ENCODE measurements around the gene FGF19.

FGF19 gene

GRCh38 chr11:69730500-69730899 is 26.7 kb upstream of the FGF19 start:
- DNase-seq (ENCODE audit: low spot score), result no peak
- H3K36me3 Mint-ChIP-seq (ENCODE audit: low read depth), result no peaks in the 10 kb centered on the region
- peaks cover 14% of the 10 kb centered on the region for H3K27me3 Mint-ChIP-seq (ENCODE audit: low read depth)
- H3K4me1 Mint-ChIP-seq (ENCODE audit: low read depth), result no peaks in the 10 kb centered on the region
- H3K9me3 Mint-ChIP-seq, result peaks cover 15% of the 10 kb centered on the region
- no peak overlapping the region for H3K4me3 Mint-ChIP-seq
- no peak overlapping the region for H3K27ac Mint-ChIP-seq

- Mint-ChIP-seq H3K4me3 (no peak overlapping the region), H3K9me3 (peaks cover 11% of the 10 kb centered on the region), H3K27ac (no peak overlapping the region), H3K36me3 (ENCODE audit: low read depth) (no peaks in the 10 kb centered on the region), H3K27me3 (ENCODE audit: low read depth) (peaks cover 23% of the 10 kb centered on the region), H3K4me1 (ENCODE audit: low read depth) (no peaks in the 10 kb centered on the region)
- no peak for DNase-seq (ENCODE audit: low spot score)
Observed at GRCh38 chr11:69729252-69729651, 25.4 kb upstream of the FGF19 start.

DNA sequence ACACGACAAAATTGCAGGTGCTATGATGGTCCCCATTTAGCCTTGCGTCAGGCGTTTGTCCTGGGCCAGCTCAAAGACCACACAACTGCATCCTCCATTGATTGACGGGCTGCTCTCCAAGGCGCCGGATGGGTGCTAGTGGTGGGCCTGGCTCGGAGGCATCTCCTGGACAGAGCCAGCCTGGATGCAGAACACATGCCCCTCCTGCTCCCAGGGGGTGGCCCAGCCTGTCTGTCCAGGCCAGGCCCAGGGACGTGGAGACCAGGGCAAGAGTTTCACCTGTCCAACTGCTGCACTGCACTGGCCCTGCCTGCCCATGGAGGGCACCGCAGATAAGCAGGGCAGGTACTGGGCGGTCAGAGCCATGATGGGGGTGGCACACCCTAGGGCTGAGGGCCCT is 23.4 kb upstream of the FGF19 start:
- no peak overlapping the region for H3K4me3 Mint-ChIP-seq
- DNase-seq (ENCODE audit: low spot score), result no peak
- H3K9me3 Mint-ChIP-seq, result no peaks in the 10 kb centered on the region
- H3K27me3 Mint-ChIP-seq (ENCODE audit: low read depth), result peaks cover 32% of the 10 kb centered on the region
- no peaks in the 10 kb centered on the region for H3K36me3 Mint-ChIP-seq (ENCODE audit: low read depth)
- no peaks in the 10 kb centered on the region for H3K4me1 Mint-ChIP-seq (ENCODE audit: low read depth)
- H3K27ac Mint-ChIP-seq, result no peak overlapping the region

DNA sequence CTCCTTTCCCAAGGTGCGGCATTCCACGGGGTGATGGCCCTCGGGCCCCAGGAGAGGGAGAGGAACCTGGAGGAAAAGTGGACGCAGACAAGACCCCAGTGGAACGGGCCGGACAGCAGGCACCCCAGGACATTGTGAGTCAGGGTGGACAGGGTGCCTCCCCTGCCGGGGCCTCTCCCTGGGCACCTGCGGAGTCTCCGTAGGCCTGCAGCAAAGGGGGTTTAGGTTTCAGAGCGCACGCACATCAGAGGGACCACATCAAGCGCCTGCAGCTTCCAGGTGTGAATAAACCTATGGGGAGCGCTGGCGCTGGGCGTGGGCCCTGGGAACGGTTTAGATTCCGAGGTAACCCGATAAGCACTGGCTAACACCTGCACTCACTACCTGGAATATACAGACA is 22.7 kb upstream of the FGF19 start:
- Mint-ChIP-seq H3K36me3 (ENCODE audit: low read depth) (no peaks in the 10 kb centered on the region), H3K4me3 (no peak overlapping the region), H3K27ac (no peak overlapping the region), H3K9me3 (no peaks in the 10 kb centered on the region), H3K27me3 (ENCODE audit: low read depth) (peaks cover 32% of the 10 kb centered on the region), H3K4me1 (ENCODE audit: low read depth) (no peaks in the 10 kb centered on the region)
- no peak for DNase-seq (ENCODE audit: low spot score)

DNA sequence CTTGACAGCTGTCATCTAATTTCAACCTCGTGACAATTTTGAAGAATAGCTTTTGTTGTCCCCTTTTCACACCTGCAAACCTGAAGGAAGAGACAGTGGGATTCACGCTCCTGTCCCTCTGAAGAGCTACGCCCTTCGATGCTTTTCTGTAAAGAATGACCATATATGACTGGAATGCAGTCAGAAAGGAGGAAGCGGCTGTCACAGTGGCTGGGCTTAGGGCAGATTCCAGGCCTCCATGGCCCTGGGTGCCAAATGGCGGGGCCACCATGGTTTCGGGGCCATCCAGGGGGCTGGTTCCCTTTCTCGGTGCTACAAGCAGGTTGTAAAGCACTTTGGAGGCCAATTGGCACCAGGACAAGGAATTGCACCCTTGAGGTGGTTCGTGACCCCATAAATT is 22.2 kb upstream of the FGF19 start:
- Mint-ChIP-seq H3K4me3 (no peak overlapping the region), H3K9me3 (no peaks in the 10 kb centered on the region), H3K27me3 (ENCODE audit: low read depth) (peaks cover 36% of the 10 kb centered on the region), H3K36me3 (ENCODE audit: low read depth) (no peaks in the 10 kb centered on the region), H3K27ac (no peak overlapping the region), H3K4me1 (ENCODE audit: low read depth) (no peaks in the 10 kb centered on the region)
- DNase-seq (ENCODE audit: low spot score), result no peak

- Mint-ChIP-seq H3K27me3 (ENCODE audit: low read depth) (peaks cover 57% of the 10 kb centered on the region), H3K27ac (no peak overlapping the region), H3K4me3 (no peak overlapping the region), H3K9me3 (no peaks in the 10 kb centered on the region), H3K36me3 (ENCODE audit: low read depth) (no peaks in the 10 kb centered on the region), H3K4me1 (ENCODE audit: low read depth) (peaks cover 2% of the 10 kb centered on the region)
- no peak for DNase-seq (ENCODE audit: low spot score)
Observed at GRCh38 chr11:69721745-69722144, 17.9 kb upstream of the FGF19 start.

DNA sequence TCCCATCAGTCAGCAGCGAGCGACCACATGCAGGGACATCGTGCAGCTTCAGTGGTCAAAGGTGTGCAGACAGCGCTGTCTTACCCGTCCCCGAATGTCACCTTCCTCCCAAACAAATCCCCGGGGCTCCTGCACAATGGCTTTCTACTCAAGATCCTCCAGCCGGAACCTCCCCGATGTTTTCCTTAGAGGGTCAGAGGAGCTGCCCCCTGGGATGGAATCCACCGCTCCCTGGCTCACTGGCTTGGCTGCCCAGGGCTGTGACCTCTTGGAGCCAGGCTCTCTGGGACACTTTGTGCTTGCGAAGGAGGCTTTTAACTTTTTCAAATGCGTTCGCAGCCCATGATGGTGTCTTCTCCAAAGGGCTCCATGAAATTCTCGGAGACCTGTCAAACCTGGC is 17.3 kb upstream of the FGF19 start:
- Mint-ChIP-seq H3K27ac (no peak overlapping the region), H3K4me3 (no peak overlapping the region), H3K27me3 (ENCODE audit: low read depth) (peaks cover 52% of the 10 kb centered on the region), H3K36me3 (ENCODE audit: low read depth) (no peaks in the 10 kb centered on the region), H3K4me1 (ENCODE audit: low read depth) (peaks cover 2% of the 10 kb centered on the region), H3K9me3 (no peaks in the 10 kb centered on the region)
- DNase-seq (ENCODE audit: low spot score), result no peak

DNA sequence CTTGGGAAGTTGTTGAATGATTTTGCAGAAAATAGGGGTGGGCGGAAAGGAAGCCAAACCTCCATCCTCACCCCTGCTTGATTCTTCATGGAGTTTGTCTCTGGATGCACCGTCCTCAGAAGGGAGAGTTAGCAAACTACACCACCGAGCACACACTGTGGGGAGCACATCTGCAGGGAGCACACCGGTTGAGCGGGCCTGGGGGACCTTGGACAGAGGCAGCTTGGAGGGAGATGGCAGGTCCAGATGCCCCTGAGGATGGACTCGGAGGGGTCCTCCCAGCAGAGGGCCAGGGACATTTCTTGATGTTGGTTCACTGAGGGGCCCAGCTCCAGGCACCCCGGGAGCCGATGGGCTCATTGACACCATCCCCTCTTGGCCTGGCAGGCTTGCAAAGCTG is 15.1 kb upstream of the FGF19 start:
- H3K9me3 Mint-ChIP-seq, result no peaks in the 10 kb centered on the region
- no peaks in the 10 kb centered on the region for H3K36me3 Mint-ChIP-seq (ENCODE audit: low read depth)
- no peak for DNase-seq (ENCODE audit: low spot score)
- no peak overlapping the region for H3K27ac Mint-ChIP-seq
- H3K4me1 Mint-ChIP-seq (ENCODE audit: low read depth), result peaks cover 2% of the 10 kb centered on the region
- H3K27me3 Mint-ChIP-seq (ENCODE audit: low read depth), result peaks cover 40% of the 10 kb centered on the region
- no peak overlapping the region for H3K4me3 Mint-ChIP-seq

DNA sequence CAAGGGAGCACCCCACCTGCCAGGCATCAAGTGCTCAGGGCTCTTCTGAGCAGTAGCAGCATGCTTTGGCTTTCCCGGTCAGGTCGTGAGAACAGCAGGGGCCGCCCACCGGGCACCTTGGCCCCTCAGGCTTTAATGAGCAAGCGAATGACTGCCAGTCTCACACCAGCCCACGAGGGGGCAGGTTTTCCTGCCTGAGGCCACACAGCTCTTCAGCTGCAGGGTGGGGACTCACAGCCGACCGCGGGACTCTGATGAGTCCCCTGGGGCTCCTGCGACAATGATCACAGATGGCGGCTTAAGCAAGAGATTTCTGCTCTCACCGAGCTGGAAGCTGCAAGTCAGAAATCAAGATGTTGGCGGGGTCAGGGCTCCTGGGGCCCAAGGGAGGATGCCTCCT is 14.3 kb upstream of the FGF19 start:
- H3K9me3 Mint-ChIP-seq, result no peaks in the 10 kb centered on the region
- H3K27me3 Mint-ChIP-seq (ENCODE audit: low read depth), result peaks cover 37% of the 10 kb centered on the region
- DNase-seq (ENCODE audit: low spot score), result no peak

GRCh38 chr11:69716891-69717747 is 13.3 kb upstream of the FGF19 start:
- Mint-ChIP-seq H3K27me3 (ENCODE audit: low read depth) (peaks cover 31% of the 10 kb centered on the region), H3K27ac (no peak overlapping the region), H3K9me3 (peaks cover 2% of the 10 kb centered on the region), H3K36me3 (ENCODE audit: low read depth) (no peaks in the 10 kb centered on the region), H3K4me1 (ENCODE audit: low read depth) (peaks cover 4% of the 10 kb centered on the region), H3K4me3 (no peak overlapping the region)
- no peak for DNase-seq (ENCODE audit: low spot score)

More for the DNA sequence above, 14.3 kb upstream of the FGF19 start:
- Mint-ChIP-seq H3K4me3 (no peak overlapping the region), H3K4me1 (ENCODE audit: low read depth) (peaks cover 2% of the 10 kb centered on the region), H3K27ac (no peak overlapping the region), H3K36me3 (ENCODE audit: low read depth) (no peaks in the 10 kb centered on the region)

DNA sequence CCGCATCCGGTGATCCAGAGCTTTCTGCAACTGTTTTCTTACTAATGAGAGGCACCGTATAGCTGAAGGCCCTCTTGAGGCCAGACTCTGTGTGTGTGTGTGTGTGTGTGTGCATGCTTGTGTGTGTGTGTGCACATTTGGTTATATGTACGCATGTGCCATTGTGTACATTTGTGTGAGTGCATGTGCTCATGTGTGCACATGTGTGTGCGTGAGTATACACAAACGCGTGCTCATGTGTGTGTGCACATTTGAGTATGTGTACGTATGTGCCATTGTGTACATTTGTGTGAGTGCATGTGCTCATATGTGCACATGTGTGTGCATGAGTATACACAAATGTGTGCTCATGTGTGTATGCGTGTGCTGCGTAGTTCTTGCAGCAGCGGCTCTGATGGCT is 12.3 kb upstream of the FGF19 start:
- Mint-ChIP-seq H3K9me3 (peaks cover 5% of the 10 kb centered on the region), H3K27ac (no peak overlapping the region), H3K4me3 (no peak overlapping the region), H3K27me3 (ENCODE audit: low read depth) (peaks cover 28% of the 10 kb centered on the region), H3K4me1 (ENCODE audit: low read depth) (peaks cover 10% of the 10 kb centered on the region), H3K36me3 (ENCODE audit: low read depth) (no peaks in the 10 kb centered on the region)
- DNase-seq (ENCODE audit: low spot score), result no peak

GRCh38 chr11:69715446-69715845 is 11.6 kb upstream of the FGF19 start:
- Mint-ChIP-seq H3K27me3 (ENCODE audit: low read depth) (peaks cover 22% of the 10 kb centered on the region), H3K9me3 (peaks cover 5% of the 10 kb centered on the region), H3K27ac (no peak overlapping the region), H3K36me3 (ENCODE audit: low read depth) (no peaks in the 10 kb centered on the region), H3K4me1 (ENCODE audit: low read depth) (peaks cover 10% of the 10 kb centered on the region), H3K4me3 (no peak overlapping the region)
- DNase-seq (ENCODE audit: low spot score), result no peak

DNA sequence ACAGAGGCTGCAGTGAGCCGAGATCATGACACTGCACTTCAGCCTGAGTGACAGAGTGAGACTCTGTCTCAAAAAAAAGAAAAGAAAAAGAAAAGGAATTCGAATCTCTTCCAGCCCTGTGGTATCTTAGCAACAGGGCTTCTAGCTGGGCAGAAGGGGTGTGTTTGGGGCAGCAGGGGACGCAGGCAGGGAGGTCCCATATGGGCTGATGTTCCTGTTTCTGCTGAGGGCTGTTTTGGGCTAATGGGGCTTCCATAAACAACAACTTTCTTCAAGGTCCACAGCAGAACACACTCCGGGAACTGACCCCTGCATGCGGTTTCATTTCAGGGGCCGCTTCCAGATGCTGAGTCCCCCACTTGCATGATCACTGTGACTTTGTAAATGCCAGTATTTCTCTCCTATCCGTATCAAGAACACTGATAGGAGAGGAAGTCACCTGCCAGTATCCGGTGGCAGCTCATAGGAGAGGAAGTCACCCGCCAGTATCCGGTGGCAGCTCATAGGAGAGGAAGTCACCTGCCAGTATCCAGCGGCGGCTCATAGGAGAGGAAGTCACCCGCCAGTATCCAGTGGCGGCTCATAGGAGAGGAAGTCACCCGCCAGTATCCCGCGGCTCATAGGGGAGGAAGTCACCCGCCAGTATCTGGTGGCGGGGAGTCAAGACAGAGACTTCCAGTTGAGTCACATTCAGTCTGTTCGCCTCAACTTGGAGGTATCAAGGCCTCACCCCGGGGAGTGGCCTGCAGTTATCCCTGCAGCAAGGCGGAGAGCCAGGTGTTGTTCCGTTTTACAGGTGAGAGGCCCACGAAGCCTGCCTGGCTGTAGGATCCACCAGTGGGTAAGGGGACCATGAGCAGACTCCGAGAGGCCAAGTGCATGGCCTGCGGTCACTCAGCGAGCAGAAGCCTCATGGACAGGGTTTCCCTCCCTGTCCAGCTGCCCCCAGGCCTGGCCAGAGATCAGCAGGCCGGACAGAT is 8.3 kb upstream of the FGF19 start:
- Mint-ChIP-seq H3K36me3 (ENCODE audit: low read depth) (no peaks in the 10 kb centered on the region), H3K9me3 (peaks cover 5% of the 10 kb centered on the region), H3K27me3 (ENCODE audit: low read depth) (peaks cover 13% of the 10 kb centered on the region), H3K4me3 (peak overlapping the region; percentile 29), H3K4me1 (ENCODE audit: low read depth) (peaks cover 8% of the 10 kb centered on the region), H3K27ac (no peak overlapping the region)
- no peak for DNase-seq (ENCODE audit: low spot score)

- H3K9me3 Mint-ChIP-seq, result peaks cover 5% of the 10 kb centered on the region
- H3K27ac Mint-ChIP-seq, result no peak overlapping the region
- no peaks in the 10 kb centered on the region for H3K36me3 Mint-ChIP-seq (ENCODE audit: low read depth)
- H3K4me3 Mint-ChIP-seq, result no peak overlapping the region
- DNase-seq (ENCODE audit: low spot score), result no peak
- peaks cover 40% of the 10 kb centered on the region for H3K27me3 Mint-ChIP-seq (ENCODE audit: low read depth)
- H3K4me1 Mint-ChIP-seq (ENCODE audit: low read depth), result peaks cover 9% of the 10 kb centered on the region
Observed at GRCh38 chr11:69708736-69709401, 5.0 kb upstream of the FGF19 start.
